ENCODE data around the gene PLEKHG5.
"Not testable (repeated sequence)": the region's sequence is repeated elsewhere in the genome, so short reads cannot be mapped to it uniquely, and the experiment has no call there.

Gene PLEKHG5

GRCh38 chr1:6493834-6494223, 2.4 kb upstream of the PLEKHG5 start:
- H3K9me3 ChIP-seq (ENCODE audit: control insufficient read depth, low read depth, low read length); H3K27ac ChIP-seq (ENCODE audit: low read length); H3K36me3 ChIP-seq (ENCODE audit: control insufficient read depth, low read depth, low read length); H3K4me3 ChIP-seq (ENCODE audit: low read length); H3K9ac ChIP-seq (ENCODE audit: low read length): not testable (repeated sequence)
- H3K27me3 ChIP-seq (ENCODE audit: control insufficient read depth, insufficient read depth, low read length), result peaks cover 24% of the 10 kb centered on the region
- peaks cover 25% of the 10 kb centered on the region for H3K4me1 ChIP-seq (ENCODE audit: control insufficient read depth, low read depth, low read length)

GRCh38 chr1:6491966-6492365, 499 bp upstream of the PLEKHG5 start:
- H3K27ac ChIP-seq (ENCODE audit: low read length), result no peak overlapping the region
- no peak overlapping the region for H3K4me3 ChIP-seq (ENCODE audit: low read length)
- no peaks in the 10 kb centered on the region for H3K36me3 ChIP-seq (ENCODE audit: control insufficient read depth, low read depth, low read length)
- peaks cover 25% of the 10 kb centered on the region for H3K4me1 ChIP-seq (ENCODE audit: control insufficient read depth, low read depth, low read length)
- no peaks in the 10 kb centered on the region for H3K9me3 ChIP-seq (ENCODE audit: control insufficient read depth, low read depth, low read length)
- no peak overlapping the region for H3K9ac ChIP-seq (ENCODE audit: low read length)
- H3K27me3 ChIP-seq (ENCODE audit: control insufficient read depth, insufficient read depth, low read length), result peaks cover 15% of the 10 kb centered on the region

- Histone ChIP-seq H3K9me3 (ENCODE audit: control insufficient read depth, low read depth, low read length) (no peaks in the 10 kb centered on the region), H3K27ac (ENCODE audit: low read length) (no peak overlapping the region), H3K36me3 (ENCODE audit: control insufficient read depth, low read depth, low read length) (no peaks in the 10 kb centered on the region), H3K9ac (ENCODE audit: low read length) (peak overlapping the region; percentile 62), H3K4me3 (ENCODE audit: low read length) (peak overlapping the region; percentile 88), H3K4me1 (ENCODE audit: control insufficient read depth, low read depth, low read length) (peaks cover 21% of the 10 kb centered on the region), H3K27me3 (ENCODE audit: control insufficient read depth, insufficient read depth, low read length) (peaks cover 6% of the 10 kb centered on the region)
Observed at GRCh38 chr1:6491081-6491449, 402 bp downstream of the PLEKHG5 start.

GRCh38 chr1:6490181-6491080, 1.0 kb downstream of the PLEKHG5 start:
- H3K4me3 ChIP-seq (ENCODE audit: low read length), result peak overlapping the region; percentile 88
- peak overlapping the region; percentile 62 for H3K9ac ChIP-seq (ENCODE audit: low read length)
- no peaks in the 10 kb centered on the region for H3K27me3 ChIP-seq (ENCODE audit: control insufficient read depth, insufficient read depth, low read length)
- H3K4me1 ChIP-seq (ENCODE audit: control insufficient read depth, low read depth, low read length), result peaks cover 17% of the 10 kb centered on the region
- H3K27ac ChIP-seq (ENCODE audit: low read length), result no peak overlapping the region
- no peaks in the 10 kb centered on the region for H3K9me3 ChIP-seq (ENCODE audit: control insufficient read depth, low read depth, low read length)
- H3K36me3 ChIP-seq (ENCODE audit: control insufficient read depth, low read depth, low read length), result no peaks in the 10 kb centered on the region

- Histone ChIP-seq H3K4me1 (ENCODE audit: control insufficient read depth, low read depth, low read length) (peaks cover 17% of the 10 kb centered on the region), H3K9me3 (ENCODE audit: control insufficient read depth, low read depth, low read length) (no peaks in the 10 kb centered on the region), H3K4me3 (ENCODE audit: low read length) (peak overlapping the region; percentile 88), H3K9ac (ENCODE audit: low read length) (peak overlapping the region; percentile 62), H3K27ac (ENCODE audit: low read length) (no peak overlapping the region), H3K27me3 (ENCODE audit: control insufficient read depth, insufficient read depth, low read length) (peaks cover 1% of the 10 kb centered on the region), H3K36me3 (ENCODE audit: control insufficient read depth, low read depth, low read length) (no peaks in the 10 kb centered on the region)
Observed at GRCh38 chr1:6489799-6490180, 1.7 kb downstream of the PLEKHG5 start.

- Histone ChIP-seq H3K9me3 (ENCODE audit: control insufficient read depth, low read depth, low read length) (no peaks in the 10 kb centered on the region), H3K4me1 (ENCODE audit: control insufficient read depth, low read depth, low read length) (peaks cover 17% of the 10 kb centered on the region), H3K27ac (ENCODE audit: low read length) (no peak overlapping the region), H3K9ac (ENCODE audit: low read length) (no peak overlapping the region), H3K27me3 (ENCODE audit: control insufficient read depth, insufficient read depth, low read length) (peaks cover 5% of the 10 kb centered on the region), H3K4me3 (ENCODE audit: low read length) (no peak overlapping the region), H3K36me3 (ENCODE audit: control insufficient read depth, low read depth, low read length) (no peaks in the 10 kb centered on the region)
Observed at GRCh38 chr1:6489383-6489765, 2.1 kb downstream of the PLEKHG5 start.

- H3K36me3 ChIP-seq (ENCODE audit: control insufficient read depth, low read depth, low read length), result no peaks in the 10 kb centered on the region
- no peak overlapping the region for H3K9ac ChIP-seq (ENCODE audit: low read length)
- H3K4me3 ChIP-seq (ENCODE audit: low read length), result no peak overlapping the region
- peaks cover 17% of the 10 kb centered on the region for H3K4me1 ChIP-seq (ENCODE audit: control insufficient read depth, low read depth, low read length)
- H3K9me3 ChIP-seq (ENCODE audit: control insufficient read depth, low read depth, low read length), result no peaks in the 10 kb centered on the region
- H3K27me3 ChIP-seq (ENCODE audit: control insufficient read depth, insufficient read depth, low read length), result peaks cover 10% of the 10 kb centered on the region
- no peak overlapping the region for H3K27ac ChIP-seq (ENCODE audit: low read length)
Observed at GRCh38 chr1:6488602-6489382, 2.7 kb downstream of the PLEKHG5 start.

- H3K27me3 ChIP-seq (ENCODE audit: control insufficient read depth, insufficient read depth, low read length), result peaks cover 10% of the 10 kb centered on the region
Observed at GRCh38 chr1:6487804-6488484, 3.5 kb downstream of the PLEKHG5 start.

GRCh38 chr1:6486433-6487011, 4.9 kb downstream of the PLEKHG5 start:
- peak overlapping the region; percentile 61 for H3K4me3 ChIP-seq (ENCODE audit: low read length)
- no peaks in the 10 kb centered on the region for H3K36me3 ChIP-seq (ENCODE audit: control insufficient read depth, low read depth, low read length)
- no peak overlapping the region for H3K9ac ChIP-seq (ENCODE audit: low read length)
- H3K4me1 ChIP-seq (ENCODE audit: control insufficient read depth, low read depth, low read length), result peaks cover 13% of the 10 kb centered on the region
- peaks cover 10% of the 10 kb centered on the region for H3K27me3 ChIP-seq (ENCODE audit: control insufficient read depth, insufficient read depth, low read length)
- H3K27ac ChIP-seq (ENCODE audit: low read length), result no peak overlapping the region
- H3K9me3 ChIP-seq (ENCODE audit: control insufficient read depth, low read depth, low read length), result no peaks in the 10 kb centered on the region

More at GRCh38 chr1:6487804-6488484, 3.5 kb downstream of the PLEKHG5 start:
- Histone ChIP-seq H3K4me1 (ENCODE audit: control insufficient read depth, low read depth, low read length) (peaks cover 17% of the 10 kb centered on the region), H3K9ac (ENCODE audit: low read length) (no peak overlapping the region), H3K27ac (ENCODE audit: low read length) (no peak overlapping the region), H3K9me3 (ENCODE audit: control insufficient read depth, low read depth, low read length) (no peaks in the 10 kb centered on the region), H3K36me3 (ENCODE audit: control insufficient read depth, low read depth, low read length) (no peaks in the 10 kb centered on the region), H3K4me3 (ENCODE audit: low read length) (no peak overlapping the region)

GRCh38 chr1:6485168-6486101, 6.0 kb downstream of the PLEKHG5 start:
- H3K27me3 ChIP-seq (ENCODE audit: control insufficient read depth, insufficient read depth, low read length), result peaks cover 10% of the 10 kb centered on the region
- no peaks in the 10 kb centered on the region for H3K9me3 ChIP-seq (ENCODE audit: control insufficient read depth, low read depth, low read length)
- peak overlapping the region; percentile 53 for H3K9ac ChIP-seq (ENCODE audit: low read length)
- H3K4me1 ChIP-seq (ENCODE audit: control insufficient read depth, low read depth, low read length), result peaks cover 8% of the 10 kb centered on the region
- H3K27ac ChIP-seq (ENCODE audit: low read length), result no peak overlapping the region
- H3K4me3 ChIP-seq (ENCODE audit: low read length), result peak overlapping the region; percentile 61
- no peaks in the 10 kb centered on the region for H3K36me3 ChIP-seq (ENCODE audit: control insufficient read depth, low read depth, low read length)

All from iPS-18a (cell line).